Spleen (tissue), 7 donors: ENCODE measurements around the gene THBS1.

Experiments used
- CTCF ChIP-seq, 11 experiments: fragments of 200-600 bp in 7 of 11; fragments of 450-650 bp in 4 of 11; sonication (generic) in 4 of 11; IDR thresholded peaks in 8 of 11; conservative IDR thresholded peaks in 3 of 11; 1 replicate in 7 of 11; 2 replicates in 4 of 11; pipeline versions ENCODE4 v1.4.0 to v1.8.0; 2016 to 2021; ENCODE audit warnings: antibody characterized with exemption in 11 of 11, inconsistent platforms in 4 of 11, mild to moderate bottlenecking in 1 of 11
- POLR2A ChIP-seq, 3 donors: fragments of 450-650 bp; IDR thresholded peaks; one replicate each; pipeline ENCODE4 v1.5.1; 2017; ENCODE audit warnings: antibody characterized with exemption in 3 of 3, mild to moderate bottlenecking in 1 of 3
- POLR2AphosphoS5 ChIP-seq, 3 donors: sonication (generic); formaldehyde crosslinking; IDR thresholded peaks; one replicate each; pipeline ENCODE4 v1.5.1; 2017; ENCODE audit warnings: antibody characterized with exemption in 3 of 3
- donor health status: DM: no; HTN: no; CAD: no; lungs with moderate emphysema.
- donor health status: DM: no; HTN: no; CAD: no.
- donor health status: DM: no; HTN: no; CAD: no.

- TF ChIP-seq CTCF (IDR thresholded peaks at IDR 0.05 in 8 of 11, conservative IDR thresholded peaks at IDR 0.05 in 3 of 11) (no peak), POLR2A (IDR thresholded peaks at IDR 0.05) (no peak), POLR2AphosphoS5 (IDR thresholded peaks at IDR 0.05) (no peak)
These were observed 65.0 kb downstream of the THBS1 start for GRCh38 chr15:39645976-39646257.
